AG04450 (cell line): Measurements from ENCODE around the gene RNASE8. TPM values are rescaled to one million over a fixed set of nuclear protein-coding genes. Genes with fewer than 3 reads are reported as not detected.
"Not testable (repeated sequence)": the region's sequence is repeated elsewhere in the genome, so short reads cannot be mapped to it uniquely, and the experiment has no call there.

Experiments used
- CTCF ChIA-PET: fragments of 300-600, 350-600 bp; formaldehyde crosslinking; extraction: SDS; loops from one replicate; lab custom pipeline; 2022; ENCODE audit warnings: antibody characterized with exemption, inconsistent platforms; lab: Charles Lee
- POLR2A ChIA-PET: fragments of 350-600 bp; formaldehyde crosslinking; extraction: SDS; loops from one replicate; lab custom pipeline; 2021; ENCODE audit warnings: antibody characterized with exemption, inconsistent platforms; lab: Yijun Ruan, JAX
- DNase-seq: peaks from one replicate; pipeline ENCODE4 v3.0.0-alpha.2; 2011; ENCODE audit warnings: low read depth, low spot score
- H3K27ac ChIP-seq: one replicate; pipeline ENCODE4 v1.5.1; 2012; ENCODE audit warnings: low read depth, low read length, control low read depth
- H3K27me3 ChIP-seq: one replicate; pipeline ENCODE4 v1.6.0; 2012; ENCODE audit warnings: low read length; ENCODE audit not compliant: control insufficient read depth, insufficient read depth
- H3K4me3 ChIP-seq: 2 replicates; pipeline ENCODE4 v1.5.1; 2011; ENCODE audit warnings: mild to moderate bottlenecking, low read depth, low read length, control low read depth
- H3K9me3 ChIP-seq: 2 replicates; pipeline ENCODE4 v1.5.1; 2012; ENCODE audit warnings: low read length; ENCODE audit not compliant: control insufficient read depth, insufficient read depth
- CTCF ChIP-seq: IDR thresholded peaks from 2 replicates; pipeline ENCODE4 v1.5.1; 2011; ENCODE audit warnings: low read depth, low read length, control low read depth, inconsistent platforms
- polyA plus RNA-seq: library from polyadenylated mRNA; depleted of rRNA; stranded (reverse); fragments of >200 nt; gene quantifications from 2 replicates; pipeline ENCODE4 v1.2.3, GENCODE V29; 2011

RNASE8 gene
- polyA plus RNA-seq, 1 experiment, result not detected

- Histone ChIP-seq H3K27me3 (peaks cover 28% of the 10 kb centered on the region), H3K4me3 (no peak overlapping the region), H3K9me3 (no peaks in the 10 kb centered on the region), H3K27ac (no peak overlapping the region)
- DNase-seq, result peak; percentile 23
- ChIA-PET POLR2A (interaction anchor here (1.0 to 1.2 kb wide), 3 partner anchors 24 to 49 kb away, joined by 3 to 5 read pairs (median 4); no protein-coding TSS in a partner anchor), CTCF (interaction anchor here (1.1 to 4.0 kb wide), 11 partner anchors 13 to 68 kb away, joined by 3 to 170 read pairs (median 9); no protein-coding TSS in a partner anchor)
- TF ChIP-seq CTCF, result no peak
Observed at GRCh38 chr14:21038441-21039422, 18.9 kb upstream of the RNASE8 start.

DNA sequence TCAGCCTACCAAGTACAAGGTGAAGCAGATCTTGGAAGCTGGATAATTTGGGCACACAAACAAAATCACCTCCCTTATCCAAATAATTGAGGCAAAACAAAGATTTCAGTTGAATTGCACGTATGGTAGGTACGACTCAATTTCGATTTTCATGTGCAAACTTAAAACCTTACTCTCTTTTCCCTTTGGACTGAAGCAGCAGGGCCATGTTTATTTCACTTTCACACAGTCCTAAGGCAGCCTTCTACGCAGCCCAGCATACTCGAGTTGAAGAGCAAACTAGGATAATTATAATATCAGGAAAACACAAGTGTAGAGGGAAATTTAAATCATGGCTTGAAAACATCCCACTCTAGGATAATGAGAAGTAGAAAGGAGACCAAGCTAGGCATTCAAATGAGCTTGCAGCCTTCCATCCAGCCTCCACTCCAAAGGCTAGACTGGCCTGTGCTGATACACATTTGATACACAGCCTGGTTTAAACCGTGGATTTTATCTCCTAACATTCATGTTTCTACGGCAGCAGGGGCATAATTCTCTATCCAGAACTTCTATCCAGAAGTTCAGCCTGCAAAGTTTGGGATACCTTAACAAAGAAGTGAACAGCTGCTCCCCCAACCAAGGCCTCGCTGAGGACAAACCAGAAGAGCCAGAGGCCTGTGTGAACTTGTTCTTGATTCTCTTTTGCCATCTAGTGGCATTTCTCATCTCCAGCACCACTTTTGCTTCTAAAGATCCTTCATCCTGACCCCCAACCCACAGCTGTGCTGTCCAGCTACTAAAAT lies 17.8 kb upstream of the RNASE8 start:
- DNase-seq, result peak; percentile 26
- H3K9me3 ChIP-seq, result no peaks in the 10 kb centered on the region
- peaks cover 28% of the 10 kb centered on the region for H3K27me3 ChIP-seq
- no peak overlapping the region for H3K27ac ChIP-seq
- CTCF ChIA-PET, result interaction anchor here (0.7 to 4.0 kb wide), 26 partner anchors 8 to 343 kb away, joined by 3 to 170 read pairs (median 6); no protein-coding TSS in a partner anchor
- TF ChIP-seq CTCF, result peak; percentile 71
- POLR2A ChIA-PET, result interaction anchor here (1.0 to 1.3 kb wide), 5 partner anchors 23 to 52 kb away, joined by 3 to 5 read pairs (median 3); no protein-coding TSS in a partner anchor
- no peak overlapping the region for H3K4me3 ChIP-seq

GRCh38 chr14:21040370-21040925 lies 17.2 kb upstream of the RNASE8 start:
- TF ChIP-seq CTCF, result no peak
- peaks cover 24% of the 10 kb centered on the region for H3K27me3 ChIP-seq
- no peak overlapping the region for H3K4me3 ChIP-seq
- H3K9me3 ChIP-seq, result no peaks in the 10 kb centered on the region
- POLR2A ChIA-PET, result interaction anchor here (1.1 to 1.3 kb wide), 3 partner anchors 26 to 52 kb away, joined by 3 read pairs; no protein-coding TSS in a partner anchor
- CTCF ChIA-PET, result interaction anchor here (0.8 to 4.0 kb wide), 25 partner anchors 9 to 344 kb away, joined by 3 to 170 read pairs (median 6); no protein-coding TSS in a partner anchor
- DNase-seq, result no peak
- no peak overlapping the region for H3K27ac ChIP-seq

- H3K27ac ChIP-seq, DNase-seq, H3K9me3 ChIP-seq, H3K4me3 ChIP-seq: not testable (repeated sequence)
- ChIA-PET CTCF (interaction anchor here (0.5 to 4.0 kb wide), 18 partner anchors 15 to 182 kb away, joined by 3 to 170 read pairs (median 7); no protein-coding TSS in a partner anchor), POLR2A (interaction anchor here (1.3 kb wide), 1 partner anchor 26 kb away, joined by 3 read pairs; no protein-coding TSS in a partner anchor)
- peaks cover 23% of the 10 kb centered on the region for H3K27me3 ChIP-seq
Observed at GRCh38 chr14:21040941-21041340, 16.7 kb upstream of the RNASE8 start.
